HG03095 (cell line): ENCODE measurements around the gene SYCE3.

Source experiments
- ATAC-seq: cut with Tn5 transposase; IDR thresholded peaks from one replicate; pipeline ENCODE4 v1.9.1; 2021; ENCODE audit warnings: moderate library complexity; ENCODE audit not compliant: unreplicated experiment

SYCE3 gene

GRCh38 chr22:50504369-50505211 lies 58.1 kb downstream of the SYCE3 start:
- ATAC-seq: no peak

GRCh38 chr22:50503475-50504145 lies 59.1 kb downstream of the SYCE3 start:
- ATAC-seq: no peak

- ATAC-seq: no peak
These were observed 59.9 kb downstream of the SYCE3 start for GRCh38 chr22:50502628-50503474.

GRCh38 chr22:50502096-50502495 lies 60.6 kb downstream of the SYCE3 start:
- no peak for ATAC-seq
